GM19043 (cell line): Measurements from ENCODE around the gene ECHS1.
"Not testable (repeated sequence)": the region's sequence is repeated elsewhere in the genome, so short reads cannot be mapped to it uniquely, and the experiment has no call there.

ENCODE experiments used
- ATAC-seq: cut with Tn5 transposase; IDR thresholded peaks from one replicate; pipeline ENCODE4 v1.9.1; 2021; ENCODE audit warnings: low read depth; ENCODE audit not compliant: unreplicated experiment

The ECHS1 gene

GRCh38 chr10:133373174-133374090, at the start of gene ECHS1:
Gene ECHS1 (minus strand): TSS chr10:133373354. CDS start chr10:133373333, 21 bp downstream.
- peak; percentile 96 for ATAC-seq

- no peak for ATAC-seq
Observed at GRCh38 chr10:133422223-133422806, 49.2 kb upstream of the ECHS1 start.

- no peak for ATAC-seq
Observed at GRCh38 chr10:133421336-133422222, 48.4 kb upstream of the ECHS1 start.

GRCh38 chr10:133420579-133420978, 47.4 kb upstream of the ECHS1 start:
- ATAC-seq: no peak

- no peak for ATAC-seq
Observed at GRCh38 chr10:133420028-133420427, 46.9 kb upstream of the ECHS1 start.

- no peak for ATAC-seq
Observed at GRCh38 chr10:133419211-133419950, 46.2 kb upstream of the ECHS1 start.

- no peak for ATAC-seq
Observed at GRCh38 chr10:133418289-133418993, 45.3 kb upstream of the ECHS1 start.

GRCh38 chr10:133415752-133416151, 42.6 kb upstream of the ECHS1 start:
- no peak for ATAC-seq

GRCh38 chr10:133414401-133414800, 41.2 kb upstream of the ECHS1 start:
- ATAC-seq: not testable (repeated sequence)

- ATAC-seq: no peak
Observed at GRCh38 chr10:133412381-133412711, 39.2 kb upstream of the ECHS1 start.

GRCh38 chr10:133411523-133412380, 38.6 kb upstream of the ECHS1 start:
- no peak for ATAC-seq

GRCh38 chr10:133405844-133406527, 32.8 kb upstream of the ECHS1 start:
- ATAC-seq: peak; percentile 58

- no peak for ATAC-seq
Observed at GRCh38 chr10:133405272-133405671, 32.1 kb upstream of the ECHS1 start.

- no peak for ATAC-seq
Observed at GRCh38 chr10:133403784-133404183, 30.6 kb upstream of the ECHS1 start.

GRCh38 chr10:133403359-133403758, 30.2 kb upstream of the ECHS1 start:
- ATAC-seq: no peak

GRCh38 chr10:133401981-133402725, 29.0 kb upstream of the ECHS1 start:
- ATAC-seq: no peak

- ATAC-seq: no peak
Observed at GRCh38 chr10:133401500-133401899, 28.3 kb upstream of the ECHS1 start.
